Activated gamma-delta T cell treated with anti-CD3 and anti-CD28 coated beads, Interleukin-2, amount 50 U/mL, for 16 hours (primary cell): Measurements from ENCODE around the gene SLC43A1.
A peak's percentile ranks its signal among the peaks of the same experiment; 100 is the strongest.

Experiments used
- DNase-seq: peaks from one replicate; pipeline ENCODE4 v3.0.0-alpha.2; 2020; ENCODE audit warnings: low read depth

The SLC43A1 gene

DNA sequence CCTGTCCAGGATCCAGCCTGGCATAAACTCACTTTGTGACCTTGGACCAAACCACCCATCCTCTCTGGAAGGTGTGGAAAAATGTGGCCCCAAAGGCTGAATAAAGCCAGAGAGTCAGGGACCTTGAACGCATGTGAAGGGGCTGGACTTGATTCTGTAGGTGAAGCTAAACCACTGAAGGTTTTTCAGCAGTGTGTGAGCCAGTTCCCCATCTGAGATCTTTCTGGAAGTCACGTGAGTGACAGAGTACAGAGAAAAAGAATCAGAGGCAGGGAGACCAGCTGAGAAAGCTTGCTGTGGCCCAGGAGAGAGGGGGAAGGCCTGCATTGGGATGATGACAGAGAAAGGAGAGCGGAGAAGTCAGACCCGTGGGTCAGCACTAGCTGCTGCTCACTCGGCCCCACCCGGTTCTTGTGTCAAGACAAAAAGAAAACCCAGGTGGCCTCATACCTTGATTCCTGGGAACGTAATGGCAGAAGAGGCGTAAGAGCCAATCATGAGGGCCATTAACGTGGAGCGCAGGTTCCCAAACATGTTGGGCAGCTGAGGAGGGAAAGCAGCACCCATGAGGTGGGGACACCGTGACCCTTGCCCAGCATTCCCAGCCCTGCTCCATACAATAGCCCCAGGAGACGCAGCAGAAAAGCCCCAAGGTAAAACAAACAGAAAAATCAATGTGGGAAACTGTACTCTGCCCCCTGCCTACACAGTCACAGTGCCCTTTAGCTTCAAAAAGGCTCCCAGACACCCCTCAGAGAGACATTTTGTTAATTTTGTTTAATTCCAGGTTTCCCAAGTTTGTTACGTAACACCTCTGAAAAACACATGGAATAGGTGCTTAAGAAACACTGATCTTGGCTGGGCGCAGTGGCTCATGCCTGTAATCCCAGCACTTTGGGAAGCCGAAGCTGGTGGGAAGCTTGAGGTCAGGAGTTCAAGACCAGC lies 17.9 kb downstream of the SLC43A1 start:
- no peak for DNase-seq

DNA sequence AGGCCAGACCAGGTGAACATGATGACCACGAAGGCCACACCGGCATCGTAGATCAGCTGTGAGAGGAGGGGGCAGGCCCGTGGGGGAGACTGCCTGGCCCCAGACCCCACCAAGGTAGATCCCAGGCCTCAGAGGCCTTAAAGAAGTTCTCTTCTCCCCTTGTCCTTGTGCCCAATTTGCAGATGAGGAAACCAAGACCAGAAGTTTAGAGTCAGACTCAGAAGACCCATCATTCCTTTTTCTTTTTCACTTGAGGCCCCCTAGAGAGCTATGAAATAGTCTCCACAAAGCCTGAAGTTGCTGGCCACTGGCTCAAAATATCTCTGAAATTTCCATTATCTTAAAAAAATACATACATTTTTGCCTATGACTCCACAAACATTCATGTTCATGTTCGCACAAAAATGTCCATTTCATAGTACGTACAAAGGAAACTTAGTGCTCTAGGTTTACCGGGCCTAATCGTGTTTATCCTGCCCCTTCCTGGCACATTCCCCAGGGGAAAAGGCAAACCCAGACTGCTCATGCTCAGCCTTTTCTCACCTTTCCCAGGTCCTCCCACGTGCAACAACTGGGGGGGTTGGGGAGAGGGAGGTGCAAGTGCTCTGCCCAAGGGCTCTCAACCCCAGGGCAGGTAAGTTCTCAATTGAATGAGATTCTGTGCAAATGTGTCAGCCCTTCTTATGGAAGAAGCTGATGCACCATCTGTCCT lies 19.2 kb downstream of the SLC43A1 start:
- DNase-seq = no peak

DNA sequence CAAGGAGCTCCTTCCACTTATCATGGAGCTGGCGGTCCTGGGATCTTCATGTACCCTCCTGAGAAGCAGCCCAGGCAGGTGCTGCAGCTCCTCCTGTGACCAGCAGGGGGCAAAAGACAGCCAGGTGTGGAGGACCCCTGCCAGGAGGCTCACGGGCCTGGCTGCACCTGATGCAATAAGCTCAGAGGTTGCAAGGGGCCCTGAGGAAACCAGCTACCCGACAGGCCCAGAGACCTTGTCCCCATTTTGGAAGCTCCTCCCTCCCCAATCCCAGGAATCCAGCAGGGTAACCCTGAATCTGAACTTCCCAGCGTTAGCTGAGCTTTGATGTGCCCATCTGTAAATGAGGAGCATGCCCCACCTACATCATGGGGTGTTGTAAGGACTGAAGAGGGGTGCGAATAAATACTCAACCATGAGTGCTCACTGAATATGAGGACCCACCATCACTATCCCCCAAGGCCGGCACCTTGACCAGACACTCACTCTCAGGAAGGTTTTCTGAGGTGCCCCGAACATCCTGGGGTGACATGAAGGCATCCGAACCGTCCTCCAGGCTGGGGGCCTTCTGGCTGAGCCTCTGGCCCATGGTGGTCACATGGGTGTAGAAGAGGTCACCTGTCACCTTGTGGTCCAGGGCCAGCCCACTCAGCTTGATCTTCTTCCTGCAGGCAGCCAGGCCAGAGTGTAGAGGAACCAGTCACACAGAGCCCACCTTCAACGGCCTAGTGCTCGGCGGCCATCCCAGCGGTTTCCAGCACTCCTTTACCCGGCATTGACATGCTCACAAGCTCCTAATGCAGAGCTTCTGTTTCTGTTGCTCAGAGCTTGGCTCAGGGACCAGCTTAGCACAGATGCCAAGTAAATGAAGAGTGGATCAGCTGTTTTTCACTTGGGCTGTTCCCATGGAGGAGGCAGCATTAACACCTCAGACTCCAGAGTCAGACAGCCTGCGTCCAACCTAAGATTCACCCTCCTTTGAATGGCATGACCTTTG lies 21.7 kb downstream of the SLC43A1 start:
- DNase-seq = peak; percentile 64

DNA sequence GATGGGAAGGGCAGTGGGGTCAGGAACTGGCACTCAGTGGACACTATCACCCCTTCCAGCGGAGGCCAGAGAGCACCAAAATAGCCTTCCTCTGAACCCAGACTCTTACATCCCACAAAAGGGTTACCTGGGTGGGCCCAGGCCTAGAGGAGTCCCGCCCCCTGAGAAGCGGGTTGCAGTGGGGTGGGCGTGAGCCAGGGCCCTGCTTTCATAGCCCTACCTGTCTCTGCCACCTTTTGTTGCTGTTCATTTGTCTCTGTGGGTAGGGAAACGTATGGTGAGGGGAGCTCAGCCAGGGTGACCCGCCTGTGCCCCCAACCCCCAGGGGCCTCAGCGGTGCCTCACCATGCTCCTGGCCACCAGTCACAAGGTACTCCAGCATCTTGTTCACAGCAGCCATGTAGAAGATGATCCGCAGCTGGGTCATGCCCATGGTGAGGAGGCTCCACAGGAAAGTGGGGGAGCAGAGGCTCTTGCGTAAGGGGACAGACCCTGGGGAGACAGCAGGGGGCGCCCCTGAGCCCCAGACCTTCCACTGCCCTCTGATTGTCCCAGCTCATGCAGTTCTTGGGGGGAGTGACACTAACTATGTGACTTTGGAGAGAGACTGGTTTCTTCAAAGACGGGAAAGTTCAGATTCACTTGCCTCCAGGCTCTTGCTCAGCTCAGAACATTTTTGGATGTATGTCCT lies 24.0 kb downstream of the SLC43A1 start:
- DNase-seq = no peak

DNA sequence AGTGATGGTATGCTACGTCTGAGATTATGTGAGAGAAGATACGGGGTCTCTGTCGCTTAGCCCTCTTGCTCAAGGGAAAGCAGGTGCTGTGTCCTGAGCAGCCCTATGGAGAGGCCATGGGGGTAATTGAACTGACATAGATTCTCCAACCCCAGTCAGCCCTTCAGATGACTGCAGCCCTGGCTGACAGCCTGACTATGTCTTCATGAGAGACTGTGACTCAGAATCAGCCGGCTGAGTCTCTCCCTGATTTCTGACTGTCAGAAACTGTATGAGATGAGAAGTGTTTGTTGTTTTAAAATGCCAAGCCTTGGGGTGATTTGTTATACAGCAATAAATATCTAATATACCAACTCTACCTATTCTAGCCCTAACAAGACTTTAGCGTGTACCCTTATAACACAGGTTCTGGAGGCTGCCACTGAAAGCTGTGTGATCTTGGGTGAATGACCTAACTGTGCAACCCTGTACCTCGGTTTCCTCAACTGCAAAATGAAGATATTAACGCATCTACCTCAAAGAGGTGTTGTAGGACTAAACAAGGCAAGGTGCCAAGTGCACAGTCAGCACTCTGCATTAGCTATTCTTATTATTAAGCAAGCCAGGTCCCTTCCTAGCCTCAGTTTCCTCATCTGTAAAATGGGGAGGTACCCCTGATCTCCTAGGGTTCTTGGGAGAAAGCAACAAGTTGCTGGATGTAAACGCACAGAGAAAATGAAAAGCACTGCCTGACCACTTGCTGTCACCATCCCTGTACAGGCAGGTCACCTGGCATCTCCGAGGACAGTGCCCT lies 24.9 kb downstream of the SLC43A1 start:
- DNase-seq = no peak

DNA sequence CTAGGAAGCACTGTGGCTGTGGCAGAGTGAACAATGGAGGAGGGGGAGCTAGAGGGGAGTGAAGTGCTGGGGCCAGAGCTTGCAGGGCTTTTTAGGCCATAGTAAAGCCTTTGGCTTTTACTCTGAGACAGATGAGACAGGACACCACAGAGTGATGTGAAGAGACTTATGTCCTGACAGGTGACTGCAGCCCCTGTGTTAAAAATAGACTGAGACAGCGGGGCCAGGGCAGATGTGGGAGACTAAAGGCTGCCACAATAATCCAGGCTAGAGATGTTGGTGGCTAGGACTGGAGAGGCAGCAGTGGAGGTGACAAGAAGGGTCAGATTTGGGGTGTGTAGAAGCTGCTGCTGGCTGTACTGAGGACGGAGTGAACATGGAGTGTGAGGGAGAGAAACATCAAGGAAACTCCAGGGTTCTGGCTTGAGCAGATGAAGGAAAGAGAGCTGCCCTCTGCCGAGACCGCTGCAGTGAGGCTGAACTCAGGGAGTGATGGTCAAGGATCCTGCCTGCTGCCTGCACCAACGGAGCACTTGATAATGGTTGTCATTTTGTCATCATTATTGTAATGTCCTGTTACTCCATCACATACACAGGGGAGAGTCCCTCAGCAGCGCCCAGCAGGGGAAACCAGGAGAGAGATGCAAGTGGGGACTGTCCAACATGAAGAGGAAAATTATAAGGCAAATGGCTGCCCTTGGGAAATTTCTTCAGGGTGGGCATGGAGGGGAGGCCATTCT lies 27.4 kb downstream of the SLC43A1 start:
- DNase-seq = no peak

DNA sequence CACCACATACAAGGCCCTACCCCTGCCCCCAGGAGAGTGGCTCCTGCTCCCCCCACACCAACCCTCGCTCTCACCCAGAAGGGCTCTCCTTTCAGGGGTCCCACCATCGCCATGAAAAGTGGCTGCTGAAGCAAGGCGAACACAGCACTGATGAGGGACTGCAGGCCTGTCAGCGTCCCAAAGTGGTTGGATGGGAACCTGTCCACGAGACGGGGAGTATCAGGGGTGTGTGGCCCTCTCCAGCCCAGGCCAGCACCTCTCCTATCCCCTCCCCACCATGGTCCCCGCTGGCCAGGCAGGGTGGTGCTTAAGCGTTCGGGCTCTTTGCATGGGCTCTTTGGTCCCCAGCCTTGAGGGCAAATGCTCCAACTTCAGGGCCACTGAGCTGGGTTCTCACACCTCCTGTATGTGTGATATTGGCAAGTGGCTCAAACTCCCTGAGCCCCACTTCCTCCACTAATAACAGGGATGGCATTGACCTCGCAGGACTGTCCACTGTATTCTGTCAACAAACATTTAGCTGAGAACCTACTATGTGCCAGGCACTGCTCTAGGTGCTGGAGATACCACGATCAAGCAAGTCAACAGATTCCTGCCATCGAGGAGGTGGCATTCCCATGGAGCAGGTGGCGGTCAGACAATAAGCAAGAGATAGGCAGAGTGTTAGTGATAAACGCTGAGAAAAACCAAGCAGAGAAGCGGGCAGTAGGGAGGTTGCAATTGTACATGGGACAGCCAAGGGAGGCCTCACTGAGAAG lies 28.3 kb downstream of the SLC43A1 start:
- no peak for DNase-seq

DNA sequence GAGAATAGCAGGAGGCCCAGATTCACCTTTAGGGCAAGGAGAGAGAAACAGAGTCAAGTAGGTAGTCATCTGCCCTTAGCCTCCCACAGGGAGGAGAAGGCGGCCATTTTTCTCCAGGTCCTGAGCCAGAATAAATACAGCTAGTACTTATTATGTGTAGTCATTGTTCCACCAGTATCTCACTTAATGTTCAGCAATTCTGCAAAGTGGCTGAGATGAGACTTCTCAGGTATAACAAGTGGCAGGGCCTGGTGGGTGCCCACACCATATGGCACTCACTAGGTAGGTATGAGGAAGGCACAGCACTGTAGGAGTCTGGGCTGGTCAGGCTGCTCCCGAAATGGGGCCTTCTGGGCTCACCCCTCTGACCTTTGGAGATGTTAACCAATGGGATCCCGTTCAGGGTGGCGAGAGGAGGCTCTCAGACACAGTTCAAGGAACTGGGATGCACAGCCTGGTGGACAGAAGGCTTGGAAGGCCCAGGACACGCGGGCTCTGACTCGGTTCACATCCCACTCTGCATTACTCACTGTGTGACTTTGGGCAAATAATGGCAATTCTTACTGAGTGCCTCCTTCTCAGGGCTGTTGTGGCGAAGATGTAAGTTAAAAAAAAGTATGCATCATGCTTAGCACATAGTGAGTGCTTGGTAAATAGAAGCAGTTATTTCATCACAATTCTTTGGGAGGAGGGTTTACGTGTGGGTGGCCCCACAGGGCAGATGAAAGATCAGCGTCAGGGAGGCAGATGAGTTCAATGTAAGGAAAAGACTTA lies 30.1 kb downstream of the SLC43A1 start:
- no peak for DNase-seq

DNA sequence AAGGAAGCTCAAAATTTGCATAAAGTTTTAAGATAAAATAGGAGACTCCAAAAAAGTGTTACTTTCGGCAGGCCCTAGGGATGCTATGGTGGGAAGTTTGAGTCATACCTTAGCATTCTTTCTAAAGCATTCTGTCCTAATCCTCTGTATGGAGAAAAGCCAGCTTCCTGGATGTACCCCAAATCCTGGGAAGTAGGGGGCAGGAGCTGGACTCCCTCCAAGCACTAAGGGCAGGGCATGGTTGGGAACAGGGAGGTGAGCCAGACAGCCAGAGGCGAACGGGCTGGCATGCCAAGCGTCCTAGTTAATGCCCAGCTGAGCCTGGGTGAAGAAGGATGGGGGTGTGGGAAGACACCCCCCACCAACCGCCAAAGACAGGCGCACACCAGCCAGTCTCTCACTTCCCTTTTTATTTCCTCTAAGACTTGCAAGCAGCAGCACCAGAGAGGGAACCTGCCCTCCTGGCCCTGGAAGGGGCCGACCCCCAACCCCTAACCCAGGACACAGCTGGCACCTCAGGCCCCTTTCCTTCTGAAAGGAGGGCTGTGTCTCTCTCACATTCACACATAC lies 31.3 kb downstream of the SLC43A1 start:
- no peak for DNase-seq

DNA sequence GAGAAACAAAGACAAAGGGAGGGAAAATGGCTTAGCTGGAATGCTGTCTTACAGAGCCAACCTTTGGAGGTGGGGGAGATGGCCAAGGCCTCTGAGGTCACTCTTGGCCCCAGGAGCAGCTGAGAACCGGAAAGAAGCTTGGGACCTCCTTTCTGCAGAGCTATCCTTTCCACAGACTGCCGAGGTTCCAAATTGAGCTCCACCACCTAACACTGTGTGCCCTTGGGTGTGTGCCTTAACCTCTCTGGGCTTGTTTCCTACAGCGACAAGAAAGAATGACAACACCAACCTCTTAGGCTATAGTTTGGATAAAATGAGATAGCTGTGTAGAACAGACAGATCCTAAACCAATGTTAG lies 32.0 kb downstream of the SLC43A1 start:
- no peak for DNase-seq

DNA sequence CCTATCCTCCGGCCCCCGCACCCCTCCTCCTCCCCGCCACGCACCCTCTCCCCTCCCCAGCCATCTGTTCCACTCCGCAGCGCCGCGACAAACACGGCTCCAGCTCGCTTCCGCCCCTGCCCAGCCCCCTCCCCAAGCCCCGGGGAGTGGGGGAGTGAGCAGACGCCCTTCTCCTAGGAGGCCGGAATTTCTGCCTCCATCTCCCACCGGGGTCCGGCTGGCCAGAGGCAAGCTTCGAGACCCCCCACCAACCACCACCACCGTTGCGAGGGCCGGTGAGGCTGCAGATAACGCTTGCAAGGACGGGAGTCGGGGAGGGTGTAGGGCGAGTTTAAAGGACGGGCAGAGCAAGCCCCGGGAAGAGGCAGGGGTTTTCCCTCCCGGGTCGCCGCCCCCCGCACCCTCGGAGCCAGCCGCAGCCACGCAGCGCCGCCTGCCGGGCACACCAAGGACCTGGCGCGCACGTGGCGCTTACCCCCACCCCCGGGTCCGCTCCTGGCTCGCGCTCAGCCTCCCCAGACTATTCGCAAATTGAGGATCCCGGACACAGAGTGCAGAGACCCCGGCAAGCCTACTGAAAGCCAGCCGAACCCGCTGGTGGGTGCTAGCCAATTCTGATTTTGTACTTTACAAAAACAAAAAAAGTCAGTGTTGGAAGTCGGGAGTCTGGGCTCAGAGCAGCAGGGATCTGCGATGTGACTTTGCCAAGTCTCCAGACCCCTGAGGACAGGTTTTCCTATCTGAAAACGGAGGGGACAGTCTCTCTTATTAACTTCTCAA lies 32.5 kb downstream of the SLC43A1 start:
- DNase-seq = peak; percentile 47

DNA sequence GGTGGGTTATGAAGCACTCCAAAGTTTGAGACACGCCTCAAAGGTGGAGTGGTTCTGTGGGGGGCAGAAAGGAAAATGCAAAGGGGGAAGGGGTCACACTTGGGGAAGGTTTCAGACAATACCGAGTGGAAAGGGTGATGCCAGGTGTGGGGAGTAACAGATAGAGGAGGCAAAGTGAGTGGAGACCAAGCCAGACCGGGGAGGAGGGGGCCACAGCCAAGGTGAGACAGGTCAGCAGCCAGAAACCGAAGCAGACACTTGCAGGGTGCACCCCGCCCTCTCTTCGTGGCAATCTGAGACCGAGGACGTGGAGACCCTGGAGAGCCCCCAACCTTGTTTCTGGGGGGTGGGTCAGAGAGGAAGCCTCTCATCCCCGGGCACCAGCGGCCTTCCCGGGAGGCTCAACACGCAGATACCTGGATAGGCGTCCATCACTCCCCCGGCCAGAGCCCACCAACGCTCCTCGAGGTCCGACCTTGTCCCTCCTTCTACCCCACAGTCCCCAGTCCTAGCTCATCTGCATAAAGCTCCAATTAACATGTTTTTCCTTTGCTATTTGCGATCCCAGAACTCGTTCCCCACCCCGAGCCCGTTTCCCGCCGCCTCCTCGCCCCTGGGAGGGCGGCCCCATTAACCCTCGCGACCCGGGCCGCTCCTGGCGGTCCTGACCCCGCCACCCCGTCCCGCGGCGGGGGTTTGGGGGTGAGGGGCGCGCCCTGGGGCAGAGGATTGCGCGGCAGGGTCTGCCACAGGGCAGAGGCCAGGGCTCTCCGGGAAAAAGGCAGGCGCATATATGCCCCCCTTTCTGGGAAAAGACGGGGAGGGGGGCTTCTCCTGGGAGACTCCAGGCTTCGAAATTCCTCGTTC lies 33.4 kb downstream of the SLC43A1 start:
- no peak for DNase-seq

DNA sequence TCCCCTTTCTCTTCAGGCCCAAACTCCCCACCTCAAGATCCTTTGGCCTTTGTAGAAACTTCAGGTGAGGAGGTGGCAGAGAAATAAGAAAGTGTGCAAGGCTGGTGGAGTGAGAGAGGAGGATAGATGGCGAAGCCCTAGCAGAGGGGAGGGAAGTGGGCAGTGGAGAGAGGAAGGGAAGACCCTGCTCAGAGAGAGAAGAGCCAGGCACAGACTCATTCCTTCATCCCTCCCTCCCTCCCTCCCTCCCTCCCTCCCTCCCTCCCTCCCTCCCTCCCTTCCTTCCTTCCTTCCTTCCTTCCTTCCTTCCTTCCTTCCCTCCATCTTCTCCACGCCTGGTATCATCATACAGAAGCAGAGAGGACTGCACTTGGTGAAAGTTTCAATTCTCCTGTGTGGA lies 34.2 kb downstream of the SLC43A1 start:
- DNase-seq = no peak

DNA sequence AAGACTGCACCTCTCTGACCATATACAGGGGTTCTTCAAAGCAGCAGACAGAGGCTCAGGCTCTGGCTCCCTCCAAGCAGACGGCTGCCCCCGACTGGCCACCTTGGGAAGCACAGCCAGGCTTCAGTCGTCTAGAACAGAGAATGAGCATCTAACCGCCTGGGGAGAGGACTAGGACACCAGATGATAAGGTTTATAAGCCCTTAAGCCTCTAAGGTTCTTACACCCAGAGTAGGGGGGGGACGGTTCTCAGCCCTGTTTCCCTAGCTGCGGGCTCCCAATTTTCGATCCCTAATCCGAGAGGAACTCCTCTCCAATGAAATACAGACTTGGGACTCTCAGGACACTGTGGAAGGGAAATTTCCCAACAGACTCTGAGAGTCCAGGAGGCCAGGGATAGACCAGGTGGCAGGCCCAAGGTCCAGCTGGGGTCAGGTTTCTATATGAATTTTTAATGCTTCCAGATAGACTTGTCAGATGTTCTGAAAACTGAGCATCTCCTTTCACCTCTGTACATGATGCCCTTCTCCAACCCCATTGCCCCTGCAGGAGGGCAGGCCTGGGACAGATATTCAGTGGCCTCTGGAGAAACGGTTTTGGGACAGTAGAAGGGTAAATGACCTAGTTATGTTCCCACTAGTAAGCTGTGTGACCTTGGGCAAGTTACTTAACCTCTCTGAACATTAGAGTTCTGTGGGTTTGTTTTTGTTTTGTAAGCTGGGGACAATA lies 34.9 kb downstream of the SLC43A1 start:
- peak; percentile 48 for DNase-seq

DNA sequence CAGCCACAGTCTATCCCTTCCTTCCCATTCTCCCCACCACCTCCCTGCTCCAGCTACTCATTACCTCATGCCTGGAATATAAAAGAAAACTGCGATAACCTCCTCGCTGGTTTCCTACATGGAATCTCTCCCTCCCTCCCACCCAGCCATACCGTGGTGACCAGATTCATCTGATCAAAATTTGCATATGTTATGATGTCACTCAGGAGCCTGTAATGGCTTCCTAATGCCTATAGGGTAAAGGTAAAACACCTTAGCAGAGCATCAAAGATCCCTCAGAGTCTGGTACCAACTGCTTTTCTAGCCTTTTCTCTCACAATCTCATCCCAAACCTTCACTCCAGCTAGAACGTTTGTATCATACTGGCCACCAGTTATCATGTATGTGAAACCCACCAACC lies 35.6 kb downstream of the SLC43A1 start:
- no peak for DNase-seq
